Endodermal cell (in vitro differentiated cells): ENCODE results near the gene SOCS3. TPM values are rescaled to one million over a fixed set of nuclear protein-coding genes. Genes with fewer than 3 reads are reported as not detected.

Source experiments
- DNase-seq: peaks from one replicate; pipeline ENCODE4 v3.0.0-alpha.2; 2017
- H3K27ac ChIP-seq: 2 replicates; pipeline ENCODE4 v1.5.1; 2013; ENCODE audit warnings: mild to moderate bottlenecking, low read depth, low read length, moderate library complexity
- H3K27me3 ChIP-seq: 2 replicates; pipeline ENCODE4 v1.6.1; 2013; ENCODE audit warnings: mild to moderate bottlenecking, low read length, moderate library complexity; ENCODE audit not compliant: insufficient read depth, control insufficient read depth, poor library complexity, severe bottlenecking
- H3K36me3 ChIP-seq: 2 replicates; pipeline ENCODE4 v1.7.0; 2013; ENCODE audit warnings: mild to moderate bottlenecking, low read length, moderate library complexity; ENCODE audit not compliant: control insufficient read depth, insufficient read depth
- H3K4me1 ChIP-seq: one replicate; pipeline ENCODE4 v1.7.0; 2013; ENCODE audit warnings: low read length; ENCODE audit not compliant: control insufficient read depth, insufficient read depth
- H3K4me3 ChIP-seq: 2 replicates; pipeline ENCODE4 v1.5.1; 2013; ENCODE audit warnings: mild to moderate bottlenecking, low read length, moderate library complexity
- H3K9ac ChIP-seq: 2 replicates; pipeline ENCODE4 v1.6.1; 2013; ENCODE audit warnings: mild to moderate bottlenecking, low read length, moderate library complexity; ENCODE audit not compliant: poor library complexity, severe bottlenecking; ENCODE audit errors: extremely low read depth
- H3K9me3 ChIP-seq: 2 replicates; pipeline ENCODE4 v1.6.1; 2013; ENCODE audit warnings: mild to moderate bottlenecking, low read length, moderate library complexity; ENCODE audit not compliant: control insufficient read depth
- H3K27ac Mint-ChIP-seq: 2 replicates; pipeline ENCODE4 v1.8.0; 2020; ENCODE audit warnings: mixed read lengths
- H3K27me3 Mint-ChIP-seq: 2 replicates; pipeline ENCODE4 v1.8.0; 2021; ENCODE audit warnings: mild to moderate bottlenecking, mixed read lengths; ENCODE audit not compliant: insufficient read depth
- H3K36me3 Mint-ChIP-seq: 2 replicates; pipeline ENCODE4 v1.8.0; 2020; ENCODE audit warnings: low read depth, mixed read lengths
- H3K4me1 Mint-ChIP-seq: 2 replicates; pipeline ENCODE4 v1.8.0; 2020; ENCODE audit warnings: mixed read lengths
- H3K4me3 Mint-ChIP-seq: 2 replicates; pipeline ENCODE4 v1.8.0; 2020; ENCODE audit warnings: mild to moderate bottlenecking, moderate library complexity, mixed read lengths
- H3K9me3 Mint-ChIP-seq: 2 replicates; pipeline ENCODE4 v1.8.0; 2020; ENCODE audit warnings: mild to moderate bottlenecking, mixed read lengths
- WGBS, 2 experiments: methylation state at CpG; one replicate each; pipeline versions ENCODE4 v1.1.5 to v1.1.7; 2013; ENCODE audit warnings: missing lambda C conversion rate in 2 of 2, mixed read lengths in 1 of 2; ENCODE audit not compliant: insufficient coverage in 1 of 2, insufficient read length in 1 of 2; 5-methylcytosine and 5-hydroxymethylcytosine counted together
- total RNA-seq, 2 donors: library from RNA; stranded (reverse); fragmentation: NEBNext Ultra II Directional in 1 of 2; extraction: Animal tissue kit (Norgen Biotek cat#: 25700) in 1 of 2; gene quantifications; 2 replicates in 1 of 2; 3 replicates in 1 of 2; pipeline ENCODE4 v1.2.1, GENCODE V29; 2021
- TF ChIP-seq, protein P1 (sequence below): fragments of 200-600 bp; sonication (generic); conservative IDR thresholded peaks from 2 replicates; pipeline ENCODE4 v1.5.0; 2021; ENCODE audit warnings: antibody characterized with exemption, mild to moderate bottlenecking

The SOCS3 gene
- total RNA-seq, 2 donors from 2014 or later: 54.2 to 75.3 TPM

DNA sequence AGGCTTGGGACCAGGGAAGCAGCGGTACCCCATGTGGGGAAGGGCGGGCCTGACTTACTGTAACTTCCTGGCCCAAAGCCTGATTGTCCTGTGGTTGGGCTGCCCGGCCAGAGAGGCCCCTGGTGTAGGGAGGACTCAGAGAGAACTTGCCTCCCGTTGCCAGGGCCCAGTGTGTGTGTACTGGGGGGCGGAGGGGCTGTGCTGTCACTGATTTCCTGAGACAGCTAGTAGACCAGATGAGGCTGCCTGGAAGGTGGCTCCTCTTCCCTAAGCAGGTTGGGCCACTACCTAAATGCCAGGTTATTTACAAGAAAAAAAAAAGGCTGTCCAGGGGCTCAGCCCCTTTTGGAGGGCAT lies 16.7 kb downstream of the SOCS3 start:
- H3K4me3 ChIP-seq: no peak overlapping the region

DNA sequence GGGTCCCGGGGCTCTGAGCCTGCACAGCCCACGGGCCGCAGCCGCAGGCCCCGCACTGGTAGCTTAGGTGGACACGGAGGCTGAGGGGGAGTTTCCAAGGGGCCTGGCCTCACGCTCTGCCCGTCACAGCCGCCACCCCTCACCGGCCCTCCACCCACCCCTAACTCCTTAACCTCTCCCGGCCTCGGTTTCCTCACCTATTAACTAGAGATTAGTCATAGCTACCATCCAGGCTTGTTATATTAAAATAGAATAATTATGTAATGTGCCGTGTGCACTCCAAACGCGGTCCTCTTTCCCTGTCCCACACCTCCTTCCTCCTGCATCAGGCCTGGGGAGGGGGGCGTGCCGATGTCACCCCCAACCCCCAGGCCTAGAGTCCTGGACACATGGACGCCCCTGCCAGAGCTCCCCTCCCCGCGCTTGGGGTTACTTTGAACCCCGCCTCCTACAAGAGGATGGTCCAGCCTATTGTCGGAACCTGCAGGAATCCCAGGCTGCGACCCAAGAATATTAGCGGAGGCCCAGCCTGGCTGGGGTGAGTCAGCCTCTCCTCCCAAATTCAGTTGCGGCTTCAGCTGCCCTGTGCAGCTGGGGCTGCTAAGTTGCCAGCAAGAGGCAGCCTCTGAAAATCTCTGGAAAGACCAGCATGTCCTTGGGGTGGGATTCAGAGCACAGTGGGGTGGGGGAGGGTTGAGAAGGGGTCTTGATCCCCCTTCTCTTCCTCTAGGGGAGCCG lies 17.3 kb downstream of the SOCS3 start:
- DNase-seq: peak; percentile 89
- Histone ChIP-seq H3K9me3 (no peaks in the 10 kb centered on the region), H3K27ac (peak overlapping the region; percentile 29), H3K27me3 (peaks cover 9% of the 10 kb centered on the region), H3K36me3 (no peaks in the 10 kb centered on the region), H3K4me3 (no peak overlapping the region), H3K4me1 (peaks cover 4% of the 10 kb centered on the region), H3K9ac (no peak overlapping the region)
- Mint-ChIP-seq H3K4me3 (peak overlapping the region; percentile 15), H3K36me3 (no peaks in the 10 kb centered on the region), H3K4me1 (no peaks in the 10 kb centered on the region), H3K27ac (no peak overlapping the region), H3K27me3 (peaks cover 22% of the 10 kb centered on the region), H3K9me3 (no peaks in the 10 kb centered on the region)
- WGBS, 2 experiments: 39 to 65% methylated on average over 13 to 22 of the region's 26 CpGs
- TF ChIP-seq, protein P1, sequence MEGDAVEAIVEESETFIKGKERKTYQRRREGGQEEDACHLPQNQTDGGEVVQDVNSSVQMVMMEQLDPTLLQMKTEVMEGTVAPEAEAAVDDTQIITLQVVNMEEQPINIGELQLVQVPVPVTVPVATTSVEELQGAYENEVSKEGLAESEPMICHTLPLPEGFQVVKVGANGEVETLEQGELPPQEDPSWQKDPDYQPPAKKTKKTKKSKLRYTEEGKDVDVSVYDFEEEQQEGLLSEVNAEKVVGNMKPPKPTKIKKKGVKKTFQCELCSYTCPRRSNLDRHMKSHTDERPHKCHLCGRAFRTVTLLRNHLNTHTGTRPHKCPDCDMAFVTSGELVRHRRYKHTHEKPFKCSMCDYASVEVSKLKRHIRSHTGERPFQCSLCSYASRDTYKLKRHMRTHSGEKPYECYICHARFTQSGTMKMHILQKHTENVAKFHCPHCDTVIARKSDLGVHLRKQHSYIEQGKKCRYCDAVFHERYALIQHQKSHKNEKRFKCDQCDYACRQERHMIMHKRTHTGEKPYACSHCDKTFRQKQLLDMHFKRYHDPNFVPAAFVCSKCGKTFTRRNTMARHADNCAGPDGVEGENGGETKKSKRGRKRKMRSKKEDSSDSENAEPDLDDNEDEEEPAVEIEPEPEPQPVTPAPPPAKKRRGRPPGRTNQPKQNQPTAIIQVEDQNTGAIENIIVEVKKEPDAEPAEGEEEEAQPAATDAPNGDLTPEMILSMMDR: no peak

More for the DNA sequence above, 16.7 kb downstream of the SOCS3 start:
- H3K9ac ChIP-seq: no peak overlapping the region
- H3K27ac ChIP-seq: no peak overlapping the region
- Mint-ChIP-seq H3K27me3 (peaks cover 24% of the 10 kb centered on the region), H3K36me3 (no peaks in the 10 kb centered on the region), H3K27ac (no peak overlapping the region), H3K4me3 (peak overlapping the region; percentile 15), H3K9me3 (no peaks in the 10 kb centered on the region), H3K4me1 (no peaks in the 10 kb centered on the region)
- peaks cover 9% of the 10 kb centered on the region for H3K27me3 ChIP-seq
- H3K9me3 ChIP-seq: no peaks in the 10 kb centered on the region
- TF ChIP-seq, protein P1: no peak
- DNase-seq: no peak
- no peaks in the 10 kb centered on the region for H3K36me3 ChIP-seq
- 65% methylated on average over 5 of the region's 5 CpGs; no CpG with 5 or more reads in 1 of the 2 experiments for WGBS, 2 experiments
- H3K4me1 ChIP-seq: peaks cover 4% of the 10 kb centered on the region

DNA sequence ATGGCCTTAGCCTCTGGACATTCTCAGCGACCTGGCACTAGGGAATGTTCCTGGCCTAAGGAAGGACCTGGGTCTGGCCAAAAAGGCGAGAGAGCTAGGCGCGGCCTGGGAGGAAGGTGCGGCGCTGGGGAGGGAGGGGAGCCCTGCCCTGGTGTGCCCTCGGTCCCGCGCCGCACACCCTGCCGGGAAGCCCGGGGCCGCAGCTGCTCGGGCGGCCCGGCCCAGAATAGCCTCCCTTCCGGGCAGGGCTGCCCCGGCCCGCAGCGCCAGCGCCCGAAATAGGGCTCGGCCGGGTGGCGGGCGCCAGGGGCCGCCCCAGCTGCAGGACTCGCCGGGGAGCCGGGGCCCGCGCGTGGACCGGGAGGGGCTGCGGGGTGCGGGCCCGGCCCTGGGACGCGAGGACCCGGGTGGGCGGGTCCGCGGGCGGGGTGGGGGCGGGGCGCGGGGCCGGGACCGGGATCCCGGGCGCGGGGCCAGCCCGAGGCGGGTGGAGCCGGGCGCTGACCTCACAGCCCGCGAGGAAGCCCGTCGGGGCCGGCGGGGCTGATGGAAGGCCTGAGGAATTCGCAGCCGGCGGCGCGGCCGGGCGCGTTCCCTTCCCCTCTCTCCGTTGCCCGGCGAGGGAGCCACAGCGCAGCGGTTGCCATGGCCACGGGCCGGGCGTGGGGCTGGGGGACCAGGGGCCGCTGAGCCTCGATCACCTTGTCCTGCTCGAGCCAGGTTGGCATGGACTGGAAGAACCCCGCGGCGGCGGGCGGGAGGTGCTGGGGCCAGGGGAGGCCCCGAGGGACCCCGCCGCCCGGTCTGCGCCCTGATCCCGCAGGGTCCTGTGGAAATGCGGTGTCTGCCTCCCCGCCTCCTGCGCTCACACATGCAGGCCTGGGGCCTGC lies 18.1 kb downstream of the SOCS3 start:
- no peaks in the 10 kb centered on the region for H3K36me3 ChIP-seq
- no peaks in the 10 kb centered on the region for H3K9me3 ChIP-seq
- Mint-ChIP-seq H3K4me1 (no peaks in the 10 kb centered on the region), H3K27me3 (peaks cover 27% of the 10 kb centered on the region), H3K27ac (no peak overlapping the region), H3K36me3 (no peaks in the 10 kb centered on the region), H3K9me3 (no peaks in the 10 kb centered on the region), H3K4me3 (peak overlapping the region; percentile 26)
- peaks cover 9% of the 10 kb centered on the region for H3K27me3 ChIP-seq
- TF ChIP-seq, protein P1: no peak
- no peak overlapping the region for H3K9ac ChIP-seq
- peak; percentile 92 for DNase-seq
- no peak overlapping the region for H3K4me3 ChIP-seq
- H3K27ac ChIP-seq: peak overlapping the region; percentile 29
- peaks cover 4% of the 10 kb centered on the region for H3K4me1 ChIP-seq
- WGBS, 2 experiments: 20 to 42% methylated on average over 2 to 90 of the region's 95 CpGs
